Psoas muscle (tissue), 8 donors: Measurements from ENCODE around the gene RHOG. TPM values are rescaled to one million over a fixed set of nuclear protein-coding genes. Genes with fewer than 3 reads are reported as not detected.

Experiments used
- ATAC-seq, 4 donors: fragments of 200-7000 bp; cut with Tn5 transposase; one replicate each; pipeline ENCODE4 v1.9.1; 2020; ENCODE audit warnings: moderate library complexity in 3 of 4, mild to moderate bottlenecking in 2 of 4
- DNase-seq, 2 donors: peaks; one replicate each; pipeline ENCODE4 v3.0.0-alpha.2; 2020
- H3K27ac ChIP-seq: fragments of 200-600 bp; one replicate; pipeline ENCODE4 v1.8.0; 2022
- H3K27me3 ChIP-seq, 3 donors: fragments of 200-600 bp in 1 of 3; one replicate each; pipeline versions ENCODE4 v1.6.1 to v1.8.0; 2013 to 2022; ENCODE audit warnings: low read length in 2 of 3, mild to moderate bottlenecking in 2 of 3, moderate library complexity in 1 of 3; ENCODE audit not compliant: insufficient read depth in 3 of 3
- H3K36me3 ChIP-seq, 2 donors: fragments of 200-600 bp in 1 of 2; one replicate each; pipeline versions ENCODE4 v1.6.1 to v1.8.0; 2013 to 2022; ENCODE audit warnings: low read depth in 1 of 2, mild to moderate bottlenecking in 1 of 2, moderate library complexity in 1 of 2; ENCODE audit not compliant: insufficient read depth in 1 of 2
- H3K4me1 ChIP-seq: fragments of 200-600 bp; one replicate; pipeline ENCODE4 v1.8.0; 2022
- H3K4me3 ChIP-seq: fragments of 200-600 bp; one replicate; pipeline ENCODE4 v1.8.0; 2022; ENCODE audit warnings: mild to moderate bottlenecking
- H3K9me3 ChIP-seq: fragments of 200-600 bp; one replicate; pipeline ENCODE4 v1.8.0; 2022
- CTCF ChIP-seq: fragments of 200-600 bp; IDR thresholded peaks from one replicate; pipeline ENCODE4 v1.8.0; 2022; ENCODE audit warnings: antibody characterized with exemption
- WGBS, 3 donors: extraction: QIAGEN DNeasy Blood & Tissue Kit; methylation state at CpG; one replicate each; pipeline versions ENCODE4 v1.1.6 to v1.1.7; 2013; 5-methylcytosine and 5-hydroxymethylcytosine counted together
- intact Hi-C, 2 donors: fragments of 100-400 bp; cut with DNase I; formaldehyde crosslinking; loops; one replicate each; pipeline versions ENCODE4 v1.11.0 to v1.14.2; 2022
- polyA plus RNA-seq, 3 donors: library from polyadenylated mRNA; stranded (reverse); fragments of 200-250 nt; gene quantifications; one replicate each; pipeline ENCODE4 v1.2.3, GENCODE V29; 2013
- total RNA-seq, 4 donors: library from RNA; stranded (reverse); fragmentation: NEBNext Ultra II Directional in 2 of 4; extraction: Animal tissue kit (Norgen Biotek cat#: 25700) in 2 of 4; gene quantifications; one replicate each; pipeline versions ENCODE4 v1.2.1 to v1.2.4, GENCODE V29; 2021 to 2023
- donor health status: healthy with polysubstance abuse.
- donor health status: DM: no; HTN: no; CAD: no; lungs with moderate emphysema.
- donor health status: Bipolar disorder and iron deficiency.
- donor health status: healthy.
- donor health status: DM: yes; HTN: yes; CAD: no.
- donor health status: DM: no; HTN: no; CAD: no.
- donor health status: DM: no; HTN: no; CAD: no.
- donor health status: DM: yes; HTN: yes; CAD: no.

Gene RHOG
- total and polyA plus RNA-seq, 7 donors: 22.4 to 80.1 (median 40.9) TPM

GRCh38 chr11:3854660-3854976 lies 13.9 kb upstream of the RHOG start:
- intact Hi-C loops: loop anchor here in 1 of 2 donors (2.0 kb wide), 1 partner anchor 218 kb away; no protein-coding TSS in a partner anchor
- no peaks in the 10 kb centered on the region for H3K27me3 ChIP-seq
- H3K4me1 ChIP-seq: peaks cover 45% of the 10 kb centered on the region
- WGBS, 3 donors: 18 to 25% (median 19%) methylated on average over 7 of the region's 7 CpGs
- H3K9me3 ChIP-seq: no peaks in the 10 kb centered on the region
- peak overlapping the region; percentile 99 for H3K27ac ChIP-seq
- ATAC-seq (peak in 2 of 4 donors; percentile 0 to 2), DNase-seq (no peak)
- no peak for TF ChIP-seq CTCF
- peak overlapping the region; percentile 90 for H3K4me3 ChIP-seq
- H3K36me3 ChIP-seq: no peaks in the 10 kb centered on the region

- no peak for TF ChIP-seq CTCF
- H3K27ac ChIP-seq: peak overlapping the region; percentile 99
- WGBS, 3 donors: 28 to 56% (median 41%) methylated on average over 11 of the region's 11 CpGs
- peaks cover 40% of the 10 kb centered on the region for H3K4me1 ChIP-seq
- no peaks in the 10 kb centered on the region for H3K36me3 ChIP-seq
- peak overlapping the region; percentile 90 for H3K4me3 ChIP-seq
- intact Hi-C loops: loop anchor here in 1 of 2 donors (2.0 kb wide), 1 partner anchor 219 kb away; no protein-coding TSS in a partner anchor
- H3K27me3 ChIP-seq: no peaks in the 10 kb centered on the region
- H3K9me3 ChIP-seq: no peaks in the 10 kb centered on the region
- ATAC-seq (peak; percentile 46 to 75 (median 58)), DNase-seq (peak; percentile 51 to 89)
Observed at GRCh38 chr11:3853899-3854659, 13.3 kb upstream of the RHOG start.

GRCh38 chr11:3853545-3853842 lies 12.7 kb upstream of the RHOG start:
- no peaks in the 10 kb centered on the region for H3K27me3 ChIP-seq
- peak overlapping the region; percentile 99 for H3K27ac ChIP-seq
- no peak overlapping the region for H3K4me3 ChIP-seq
- intact Hi-C loops: no loop called here
- WGBS, 3 donors: 91 to 100% (median 94%) methylated on average over 1 of the region's 1 CpG
- peaks cover 34% of the 10 kb centered on the region for H3K4me1 ChIP-seq
- TF ChIP-seq CTCF: no peak
- no peaks in the 10 kb centered on the region for H3K9me3 ChIP-seq
- ATAC-seq (no peak), DNase-seq (no peak)
- no peaks in the 10 kb centered on the region for H3K36me3 ChIP-seq

GRCh38 chr11:3849297-3849874 lies 8.6 kb upstream of the RHOG start:
- intact Hi-C loops: loop anchor here (1.0 to 2.0 kb wide), 2 partner anchors 221 to 223 kb away; no protein-coding TSS in a partner anchor

More at GRCh38 chr11:3849297-3849874, 8.6 kb upstream of the RHOG start:
- DNase-seq (no peak), ATAC-seq (peak in 3 of 4 donors; percentile 44 to 60 (median 53))
- H3K4me1 ChIP-seq: peaks cover 12% of the 10 kb centered on the region
- TF ChIP-seq CTCF: peak; percentile 64
- H3K27me3 ChIP-seq: no peaks in the 10 kb centered on the region
- H3K27ac ChIP-seq: no peak overlapping the region
- H3K9me3 ChIP-seq: no peaks in the 10 kb centered on the region
- H3K36me3 ChIP-seq: no peaks in the 10 kb centered on the region
- 53 to 65% (median 60%) methylated on average over 10 of the region's 10 CpGs for WGBS, 3 donors
- no peak overlapping the region for H3K4me3 ChIP-seq
